Activated T-helper 1 cell treated with anti-CD3 and anti-CD28 coated beads, Interleukin-12 subunit alpha, Interleukin-12 subunit beta, Interleukin-2, Interleukin-4 antibody, amounts not matched to agents 30 ng/mL and 10 ng/mL and 1 ng/mL, durations not matched to agents 14 hours and 24 hours and 36 hours (primary cell): ENCODE results near the gene GPAT2. TPM values are rescaled to one million over a fixed set of nuclear protein-coding genes. Genes with fewer than 3 reads are reported as not detected.
"Not testable (repeated sequence)": the region's sequence is repeated elsewhere in the genome, so short reads cannot be mapped to it uniquely, and the experiment has no call there.

ENCODE experiments used
- DNase-seq: peaks from one replicate; pipeline ENCODE4 v3.0.0; 2021; ENCODE audit warnings: low spot score
- H3K27ac Mint-ChIP-seq: one replicate; pipeline ENCODE4 v1.8.0; 2021; ENCODE audit warnings: mild to moderate bottlenecking, mixed read lengths
- H3K27me3 Mint-ChIP-seq: one replicate; pipeline ENCODE4 v1.8.0; 2022; ENCODE audit warnings: mild to moderate bottlenecking, moderate library complexity, mixed read lengths; ENCODE audit not compliant: insufficient read depth
- H3K36me3 Mint-ChIP-seq: one replicate; pipeline ENCODE4 v1.8.0; 2021; ENCODE audit warnings: low read depth, mixed read lengths
- H3K4me1 Mint-ChIP-seq: one replicate; pipeline ENCODE4 v1.8.0; 2021; ENCODE audit warnings: low read depth, mixed read lengths
- H3K4me3 Mint-ChIP-seq: one replicate; pipeline ENCODE4 v1.8.0; 2021; ENCODE audit warnings: mild to moderate bottlenecking, moderate library complexity, mixed read lengths
- H3K9me3 Mint-ChIP-seq: one replicate; pipeline ENCODE4 v1.8.0; 2021; ENCODE audit warnings: mixed read lengths
- intact Hi-C: fragments of 100-400 bp; cut with micrococcal nuclease; formaldehyde crosslinking; loops from one replicate; pipeline ENCODE4 v1.15.1; 2024
- total RNA-seq: library from RNA; stranded (reverse); gene quantifications from 2 replicates; pipeline ENCODE4 v1.2.3, GENCODE V29; 2022

GPAT2 gene
- total RNA-seq, 1 donor from 2014 or later, result 18.7 TPM

DNA sequence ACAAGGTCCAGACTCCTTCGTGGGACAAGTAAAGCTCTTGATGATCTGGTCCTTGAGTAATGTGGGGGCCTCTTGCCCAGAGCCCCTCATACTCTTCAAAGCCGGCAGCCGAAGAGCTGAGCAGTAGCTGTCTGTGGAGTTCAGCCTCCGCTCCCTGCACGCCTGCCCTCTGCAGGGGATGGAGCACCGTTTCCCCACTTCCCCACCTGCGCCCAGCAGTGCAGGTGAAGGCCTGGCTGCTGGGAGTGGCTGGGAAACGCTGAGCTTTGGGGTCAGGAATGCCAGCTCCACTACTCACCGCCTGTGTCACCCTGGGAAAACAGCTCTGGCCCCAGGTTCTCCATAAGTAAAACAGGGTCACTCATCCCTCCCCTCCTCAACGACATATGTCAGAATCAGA lies 24.9 kb downstream of the GPAT2 start:
- H3K9me3 Mint-ChIP-seq, H3K36me3 Mint-ChIP-seq, H3K27me3 Mint-ChIP-seq, DNase-seq, intact Hi-C loops: not testable (repeated sequence)
- H3K27ac Mint-ChIP-seq, result peak overlapping the region; percentile 44
- H3K4me3 Mint-ChIP-seq, result peak overlapping the region; percentile 80
- H3K4me1 Mint-ChIP-seq, result peaks cover 10% of the 10 kb centered on the region

DNA sequence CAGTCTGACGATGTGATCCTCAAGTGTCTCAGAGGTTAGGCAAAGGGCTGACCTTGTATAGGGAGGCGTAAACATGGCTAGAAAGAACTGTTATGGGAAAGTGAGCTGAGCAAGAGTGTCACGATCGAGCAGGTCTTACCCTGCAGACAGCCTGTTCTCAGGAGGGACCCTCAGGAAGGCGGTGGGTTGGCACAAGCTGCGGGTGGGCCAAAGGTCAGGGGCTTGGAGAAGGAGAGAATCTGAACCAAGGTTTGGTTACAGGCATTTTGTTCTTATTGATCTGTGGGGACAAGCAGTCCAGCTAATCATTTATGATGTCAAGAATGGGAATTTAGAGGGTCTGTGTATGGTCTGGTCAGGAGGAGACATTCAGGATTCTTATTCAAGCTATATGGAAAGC lies 26.7 kb downstream of the GPAT2 start:
- H3K9me3 Mint-ChIP-seq, H3K27ac Mint-ChIP-seq, intact Hi-C loops, H3K36me3 Mint-ChIP-seq, DNase-seq, H3K4me3 Mint-ChIP-seq: not testable (repeated sequence)
- H3K27me3 Mint-ChIP-seq, result peaks cover 15% of the 10 kb centered on the region
- peaks cover 10% of the 10 kb centered on the region for H3K4me1 Mint-ChIP-seq

- H3K9me3 Mint-ChIP-seq, intact Hi-C loops, H3K36me3 Mint-ChIP-seq, H3K4me3 Mint-ChIP-seq, DNase-seq, H3K27ac Mint-ChIP-seq: not testable (repeated sequence)
- Mint-ChIP-seq H3K4me1 (peaks cover 10% of the 10 kb centered on the region), H3K27me3 (peaks cover 29% of the 10 kb centered on the region)
Measured at GRCh38 chr2:96006248-96006647, 28.5 kb downstream of the GPAT2 start.

DNA sequence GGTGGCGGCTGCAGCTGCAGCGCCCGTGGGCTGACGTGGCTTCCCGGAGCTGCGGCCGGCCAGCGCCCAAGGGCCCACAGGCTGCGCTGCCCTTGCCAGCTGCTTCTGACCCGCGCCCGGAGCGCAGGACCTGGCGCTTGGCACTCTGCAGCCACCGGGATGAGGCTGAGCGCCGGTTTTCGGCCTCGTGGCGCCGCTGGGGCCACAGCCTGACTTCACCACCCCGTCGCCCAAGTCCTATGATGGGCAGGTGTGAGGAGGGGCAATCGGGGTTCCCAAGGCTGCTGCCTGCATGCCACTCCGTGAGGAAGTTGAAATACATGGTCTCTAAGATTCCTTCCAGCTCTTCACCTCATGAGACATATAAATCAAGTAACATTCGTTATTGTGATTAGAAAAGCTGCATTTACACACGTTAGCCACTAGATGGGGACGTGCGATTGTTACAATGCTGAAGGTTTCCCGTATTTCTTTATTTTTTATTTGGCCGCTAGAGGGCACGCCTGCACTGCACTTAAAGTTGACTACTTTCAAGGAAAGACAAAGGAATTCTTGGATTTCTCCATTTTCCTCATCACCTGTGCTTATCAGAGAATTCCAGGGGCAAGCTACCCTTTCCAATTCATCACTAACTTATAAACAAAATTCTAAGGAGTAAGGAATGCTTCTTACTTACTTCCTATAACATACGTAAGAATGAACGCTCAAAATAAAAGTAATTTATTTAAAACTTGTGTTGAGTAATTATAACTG lies 42.0 kb downstream of the GPAT2 start:
- Mint-ChIP-seq H3K4me3 (peak overlapping the region; percentile 82), H3K27me3 (peaks cover 24% of the 10 kb centered on the region), H3K27ac (peak overlapping the region; percentile 84)
- intact Hi-C loops, result loop anchor here (1.0 to 5.0 kb wide), 3 partner anchors 124 to 275 kb away; partner anchors contain the start of genes ADRA2B, CIAO1 and TMEM127
- not testable (repeated sequence) for H3K36me3 Mint-ChIP-seq, H3K4me1 Mint-ChIP-seq, H3K9me3 Mint-ChIP-seq
- DNase-seq, result peak; percentile 44

DNA sequence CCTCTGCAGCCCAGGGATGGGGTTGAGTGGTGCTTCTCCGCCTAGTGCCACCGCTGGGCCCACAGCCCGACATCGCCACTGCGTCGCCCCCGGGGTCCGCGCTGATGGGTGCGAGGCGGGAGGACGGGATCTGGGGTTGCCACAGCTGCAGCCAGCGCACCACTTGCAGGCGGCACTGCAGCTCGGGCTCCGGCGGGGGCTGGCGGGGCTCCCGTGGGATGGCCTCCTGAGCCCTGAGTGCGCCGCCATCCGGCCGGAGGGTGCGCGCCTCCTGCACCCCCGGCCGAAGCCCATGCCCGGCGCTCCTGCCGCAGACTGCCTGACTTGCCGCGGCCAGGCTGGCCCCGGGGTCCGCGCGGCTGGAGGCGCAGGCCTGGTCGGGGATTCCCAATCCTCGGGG lies 42.6 kb downstream of the GPAT2 start:
- not testable (repeated sequence) for H3K36me3 Mint-ChIP-seq

DNA sequence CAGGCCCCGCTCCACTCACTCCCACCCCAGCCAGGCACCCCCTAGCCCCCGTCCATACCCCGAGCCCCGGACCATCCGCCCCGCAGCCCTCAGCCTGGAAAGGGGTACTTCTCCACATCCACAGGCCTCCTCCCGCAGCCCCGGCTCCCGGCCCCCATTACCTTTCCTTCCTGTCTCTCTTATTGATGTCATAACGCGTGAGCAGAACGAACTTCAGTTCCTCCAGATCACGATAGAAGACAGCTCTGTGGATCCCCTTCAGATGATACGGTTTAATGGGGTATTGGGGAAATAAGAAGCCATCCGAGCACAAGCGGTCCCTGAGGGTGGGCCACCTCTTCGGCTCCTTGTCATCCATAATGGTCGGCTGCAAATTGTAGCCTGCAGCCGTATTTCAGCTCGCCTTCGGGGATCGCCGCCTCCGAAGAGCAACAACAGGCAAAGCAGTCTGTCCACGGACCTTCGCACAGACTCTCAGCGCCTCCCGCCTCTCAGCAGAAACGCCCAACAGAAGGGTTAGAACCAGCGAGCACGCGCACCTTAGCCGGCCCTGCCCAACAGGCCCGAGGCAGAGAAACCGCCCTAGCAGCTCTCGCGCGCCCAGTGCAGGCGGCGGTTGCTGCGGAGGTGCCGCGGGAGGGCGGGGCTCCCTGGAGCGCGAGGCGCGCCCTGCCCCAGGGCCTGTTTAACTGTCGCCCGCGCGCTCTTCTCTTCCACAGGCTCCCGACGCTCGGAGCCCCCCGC lies 43.2 kb downstream of the GPAT2 start, which contains the start of gene ANKRD36C:
Gene ANKRD36C (minus strand): TSS at position 474 of the 744 bp plus-strand sequence. CDS start 116 bp downstream, at position 358.
- Mint-ChIP-seq H3K27me3 (peaks cover 19% of the 10 kb centered on the region), H3K27ac (peak within 1 kb of the TSS; percentile 99), H3K4me3 (peak within 1 kb of the TSS; percentile 99)
- not testable (repeated sequence) for H3K36me3 Mint-ChIP-seq, H3K9me3 Mint-ChIP-seq, H3K4me1 Mint-ChIP-seq
- DNase-seq, result peak; percentile 29
- intact Hi-C loops, result loop anchor here (1.0 to 5.0 kb wide), 3 partner anchors 125 to 276 kb away; partner anchors contain the start of genes ADRA2B, CIAO1 and TMEM127

More for the DNA sequence above, 42.6 kb downstream of the GPAT2 start:
- H3K4me1 Mint-ChIP-seq, DNase-seq, H3K9me3 Mint-ChIP-seq: not testable (repeated sequence)
- Mint-ChIP-seq H3K27me3 (peaks cover 19% of the 10 kb centered on the region), H3K4me3 (peak overlapping the region; percentile 99), H3K27ac (peak overlapping the region; percentile 73)
- intact Hi-C loops, result loop anchor here (1.0 to 5.0 kb wide), 3 partner anchors 124 to 275 kb away; partner anchors contain the start of genes ADRA2B, CIAO1 and TMEM127

DNA sequence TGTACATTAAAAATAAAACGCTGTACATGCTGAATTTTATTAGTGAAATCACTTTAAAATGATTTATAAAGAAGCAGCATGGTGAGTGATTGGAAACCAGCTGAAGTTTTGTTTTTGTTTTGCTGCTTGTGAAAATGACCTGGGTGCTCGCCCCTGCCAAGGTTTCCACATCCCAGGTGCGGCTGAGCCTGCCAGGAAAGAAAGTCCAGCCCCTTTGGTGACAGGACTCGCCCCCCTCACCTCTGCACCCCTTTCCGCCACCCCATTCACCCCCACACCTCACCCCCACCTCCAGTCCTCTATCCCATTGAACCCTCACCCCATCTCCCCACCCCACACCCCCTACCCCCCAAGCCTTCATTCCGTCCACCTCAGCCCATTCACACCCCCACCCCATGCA lies 43.8 kb downstream of the GPAT2 start:
- H3K36me3 Mint-ChIP-seq, DNase-seq, H3K4me1 Mint-ChIP-seq, H3K9me3 Mint-ChIP-seq, H3K27ac Mint-ChIP-seq: not testable (repeated sequence)
- intact Hi-C loops, result loop anchor here (5.0 kb wide), 1 partner anchor 276 kb away; the partner anchor contains the start of genes CIAO1 and TMEM127
- Mint-ChIP-seq H3K4me3 (peak overlapping the region; percentile 82), H3K27me3 (peaks cover 17% of the 10 kb centered on the region)

Other genes with a start within 250 kb of the GPAT2 start
- 52.9 and 56.9 TPM in 2 replicates for gene ANKRD36C, start 43.1 kb downstream of the GPAT2 start, total RNA-seq
- gene ADRA2B, start 81.7 kb upstream of the GPAT2 start, total RNA-seq, result 0.12 and 0.21 TPM in 2 replicates
- gene ASTL, start 103.6 kb upstream of the GPAT2 start, total RNA-seq, result 2.0 and 2.9 TPM in 2 replicates
- 494 and 500 TPM in 2 replicates for gene DUSP2, start 110.5 kb upstream of the GPAT2 start, total RNA-seq
- gene STARD7, start 173.9 kb upstream of the GPAT2 start, total RNA-seq, result 216 and 229 TPM in 2 replicates
- gene TMEM127, start 231.1 kb upstream of the GPAT2 start, total RNA-seq, result 29.7 and 30.1 TPM in 2 replicates
- gene CIAO1, start 231.3 kb upstream of the GPAT2 start, total RNA-seq, result 111 and 115 TPM in 2 replicates